ENCODE results near the gene NCF2. TPM values are rescaled to one million over a fixed set of nuclear protein-coding genes. Genes with fewer than 3 reads are reported as not detected.

NCF2 gene
- total RNA-seq = under 1 TPM in 1 of 2 donors, not detected in 1; 0.55 TPM
- not detected for polyA plus RNA-seq (2013, experiment 1 of 2)
- polyA plus RNA-seq (2013, experiment 2 of 2) = not detected
- long read RNA-seq, experiment 1 = 0 reads
- long read RNA-seq, experiment 2 = 0 reads
- long read RNA-seq, experiment 3, partial matches to known transcripts = 0 of 3 reads
- long read RNA-seq, experiment 3, other reads (novel, unspliced or antisense) = 1 of 3 reads
- long read RNA-seq, experiment 4 = 0 reads

GRCh38 chr1:183590244-183591191, at the start of gene NCF2:
Gene NCF2 (minus strand): TSS chr1:183590459. CDS start chr1:183590329, 130 bp downstream.
- H3K4me1 ChIP-seq (ENCODE audit: control insufficient read depth, insufficient read depth, low read length) = peaks cover 3% of the 10 kb centered on the region
- H3K4me3 ChIP-seq (ENCODE audit: low read length) = no peak within 1 kb of the TSS
- no peaks in the 10 kb centered on the region for H3K36me3 Mint-ChIP-seq (ENCODE audit: low read depth)
- H3K27me3 Mint-ChIP-seq (ENCODE audit: insufficient read depth) = no peaks in the 10 kb centered on the region
- no peak for TF ChIP-seq CTCF (conservative IDR thresholded peaks at IDR 0.05)
- peaks cover 19% of the 10 kb centered on the region for H3K4me1 Mint-ChIP-seq
- H3K27me3 ChIP-seq (ENCODE audit: control insufficient read depth, insufficient read depth, low read length, poor library complexity, severe bottlenecking) = no peaks in the 10 kb centered on the region
- H3K9me3 Mint-ChIP-seq = no peaks in the 10 kb centered on the region
- no peak within 1 kb of the TSS for H3K4me3 Mint-ChIP-seq
- no peaks in the 10 kb centered on the region for H3K36me3 ChIP-seq (ENCODE audit: control insufficient read depth, insufficient read depth, low read length)
- no peak within 1 kb of the TSS for H3K27ac Mint-ChIP-seq
- no peak within 1 kb of the TSS for H3K27ac ChIP-seq (ENCODE audit: low read depth, low read length)
- WGBS, 2 experiments (ENCODE audit: insufficient coverage in 1 of 2, insufficient read length in 1 of 2) = 94 to 100% methylated on average over 2 to 6 of the region's 6 CpGs
- no peaks in the 10 kb centered on the region for H3K9me3 ChIP-seq (ENCODE audit: control insufficient read depth, low read length)
- H3K9ac ChIP-seq (ENCODE audit: extremely low read depth, low read length, poor library complexity, severe bottlenecking) = no peak within 1 kb of the TSS
- no peak for DNase-seq

- no peak for TF ChIP-seq CTCF (conservative IDR thresholded peaks at IDR 0.05)
- Histone ChIP-seq H3K9ac (ENCODE audit: extremely low read depth, low read length, poor library complexity, severe bottlenecking) (no peak overlapping the region), H3K36me3 (ENCODE audit: control insufficient read depth, insufficient read depth, low read length) (no peaks in the 10 kb centered on the region), H3K4me1 (ENCODE audit: control insufficient read depth, insufficient read depth, low read length) (no peaks in the 10 kb centered on the region), H3K27ac (ENCODE audit: low read depth, low read length) (no peak overlapping the region), H3K27me3 (ENCODE audit: control insufficient read depth, insufficient read depth, low read length, poor library complexity, severe bottlenecking) (peaks cover 23% of the 10 kb centered on the region), H3K4me3 (ENCODE audit: low read length) (no peak overlapping the region), H3K9me3 (ENCODE audit: control insufficient read depth, low read length) (no peaks in the 10 kb centered on the region)
- Mint-ChIP-seq H3K4me1 (peaks cover 6% of the 10 kb centered on the region), H3K4me3 (no peak overlapping the region), H3K36me3 (ENCODE audit: low read depth) (no peaks in the 10 kb centered on the region), H3K27ac (no peak overlapping the region), H3K9me3 (no peaks in the 10 kb centered on the region), H3K27me3 (ENCODE audit: insufficient read depth) (peaks cover 21% of the 10 kb centered on the region)
- WGBS, 2 experiments (ENCODE audit: insufficient coverage in 1 of 2, insufficient read length in 1 of 2) = 86 to 90% methylated on average over 1 to 5 of the region's 7 CpGs
- no peak for DNase-seq
Observed at GRCh38 chr1:183638649-183639387, 48.6 kb upstream of the NCF2 start.

- Mint-ChIP-seq H3K27ac (no peak overlapping the region), H3K36me3 (ENCODE audit: low read depth) (peaks cover under 1% of the 10 kb centered on the region), H3K4me3 (peak overlapping the region; percentile 100), H3K27me3 (ENCODE audit: insufficient read depth) (peaks cover 19% of the 10 kb centered on the region), H3K9me3 (no peaks in the 10 kb centered on the region), H3K4me1 (peaks cover 20% of the 10 kb centered on the region)
- peaks cover 23% of the 10 kb centered on the region for H3K27me3 ChIP-seq (ENCODE audit: control insufficient read depth, insufficient read depth, low read length, poor library complexity, severe bottlenecking)
- no peak overlapping the region for H3K27ac ChIP-seq (ENCODE audit: low read depth, low read length)
- no peak overlapping the region for H3K9ac ChIP-seq (ENCODE audit: extremely low read depth, low read length, poor library complexity, severe bottlenecking)
- H3K36me3 ChIP-seq (ENCODE audit: control insufficient read depth, insufficient read depth, low read length) = peaks cover 4% of the 10 kb centered on the region
- H3K4me3 ChIP-seq (ENCODE audit: low read length) = peak overlapping the region; percentile 91
- DNase-seq = no peak
- no peak for TF ChIP-seq CTCF (conservative IDR thresholded peaks at IDR 0.05)
- H3K4me1 ChIP-seq (ENCODE audit: control insufficient read depth, insufficient read depth, low read length) = no peaks in the 10 kb centered on the region
- WGBS, 2 experiments (ENCODE audit: insufficient coverage in 1 of 2, insufficient read length in 1 of 2) = 79 to 85% methylated on average over 3 to 5 of the region's 5 CpGs
- H3K9me3 ChIP-seq (ENCODE audit: control insufficient read depth, low read length) = no peaks in the 10 kb centered on the region
Observed at GRCh38 chr1:183636783-183637182, 46.5 kb upstream of the NCF2 start.
